Measurements from ENCODE around the gene FZR1.

- no peak for TF ChIP-seq CTCF (IDR thresholded peaks at IDR 0.05 in 8 of 11, conservative IDR thresholded peaks at IDR 0.05 in 3 of 11)
- no peak for TF ChIP-seq POLR2A (IDR thresholded peaks at IDR 0.05)
- TF ChIP-seq POLR2AphosphoS5 (IDR thresholded peaks at IDR 0.05), result no peak
Observed at GRCh38 chr19:3527238-3527910, 21.3 kb downstream of the FZR1 start.

Data from spleen (tissue), 7 donors.